HG03060 (cell line): Measurements from ENCODE around the gene PRKCB.

Source experiments
- ATAC-seq: cut with Tn5 transposase; IDR thresholded peaks from one replicate; pipeline ENCODE4 v1.9.1; 2021; ENCODE audit warnings: low read depth, moderate number of reproducible peaks; ENCODE audit not compliant: unreplicated experiment

Gene PRKCB

GRCh38 chr16:24116046-24116776, 280.4 kb downstream of the PRKCB start:
- ATAC-seq, result no peak

GRCh38 chr16:24116989-24117388, 281.2 kb downstream of the PRKCB start:
- no peak for ATAC-seq

- ATAC-seq, result no peak
These were observed 281.9 kb downstream of the PRKCB start for GRCh38 chr16:24117680-24118079.

- ATAC-seq, result no peak
These were observed 282.5 kb downstream of the PRKCB start for GRCh38 chr16:24118126-24118821.

GRCh38 chr16:24119807-24120206, 284.0 kb downstream of the PRKCB start:
- ATAC-seq, result no peak

- ATAC-seq, result no peak
These were observed 287.5 kb downstream of the PRKCB start for GRCh38 chr16:24123275-24123674.

GRCh38 chr16:24124291-24124690, 288.5 kb downstream of the PRKCB start:
- no peak for ATAC-seq

GRCh38 chr16:24125214-24125613, 289.4 kb downstream of the PRKCB start:
- ATAC-seq, result no peak

GRCh38 chr16:24129412-24129918, 293.7 kb downstream of the PRKCB start:
- no peak for ATAC-seq

- ATAC-seq, result no peak
These were observed 294.8 kb downstream of the PRKCB start for GRCh38 chr16:24130494-24131085.

- no peak for ATAC-seq
These were observed 295.5 kb downstream of the PRKCB start for GRCh38 chr16:24131294-24131693.

- no peak for ATAC-seq
These were observed 296.4 kb downstream of the PRKCB start for GRCh38 chr16:24132048-24132796.

GRCh38 chr16:24132797-24133155, 297.0 kb downstream of the PRKCB start:
- no peak for ATAC-seq

- ATAC-seq, result no peak
These were observed 300.1 kb downstream of the PRKCB start for GRCh38 chr16:24135624-24136565.

- no peak for ATAC-seq
These were observed 302.2 kb downstream of the PRKCB start for GRCh38 chr16:24138024-24138423.

GRCh38 chr16:24138575-24138974, 302.8 kb downstream of the PRKCB start:
- ATAC-seq, result no peak

- ATAC-seq, result no peak
These were observed 303.5 kb downstream of the PRKCB start for GRCh38 chr16:24139282-24139681.

GRCh38 chr16:24140730-24141129, 304.9 kb downstream of the PRKCB start:
- ATAC-seq, result no peak

- ATAC-seq, result no peak
These were observed 305.7 kb downstream of the PRKCB start for GRCh38 chr16:24141466-24141865.

GRCh38 chr16:24141917-24142316, 306.1 kb downstream of the PRKCB start:
- ATAC-seq, result no peak
